GM13977 (cell line): ENCODE results near the gene SYT7.

Experiments
- DNase-seq: peaks from one replicate; pipeline ENCODE4 v3.0.0; 2012; ENCODE audit warnings: low spot score
- CTCF ChIP-seq: IDR thresholded peaks from 2 replicates; pipeline ENCODE4 v1.5.1; 2012; ENCODE audit warnings: mild to moderate bottlenecking, control low read depth; ENCODE audit not compliant: insufficient read depth; ENCODE audit errors: extremely low read depth, missing control alignments
- in situ Hi-C: fragments of 300-500 bp; cut with MboI; formaldehyde crosslinking; loops from one replicate; pipeline ENCODE4 v1.12.0; 2022; ENCODE audit warnings: low sequenced_read_pairs, low pct_unique_long_range_greater_than_20kb, mixed read lengths, inconsistent platforms; ENCODE audit not compliant: unreplicated experiment

The SYT7 gene

GRCh38 chr11:61569018-61569417 lies 11.9 kb downstream of the SYT7 start:
- in situ Hi-C loops: no loop called here
- DNase-seq: no peak
- no peak for TF ChIP-seq CTCF

- peak; percentile 89 for DNase-seq
- in situ Hi-C loops: no loop called here
- peak; percentile 31 for TF ChIP-seq CTCF
Observed at GRCh38 chr11:61567286-61568061, 13.4 kb downstream of the SYT7 start.

- no peak for DNase-seq
- in situ Hi-C loops: no loop called here
Observed at GRCh38 chr11:61564936-61565696, 15.8 kb downstream of the SYT7 start.

GRCh38 chr11:61560751-61561150 lies 20.1 kb downstream of the SYT7 start:
- no peak for TF ChIP-seq CTCF
- in situ Hi-C loops: no loop called here
- DNase-seq: no peak

More at GRCh38 chr11:61564936-61565696, 15.8 kb downstream of the SYT7 start:
- no peak for TF ChIP-seq CTCF

- TF ChIP-seq CTCF: no peak
- DNase-seq: no peak
- in situ Hi-C loops: no loop called here
Observed at GRCh38 chr11:61556621-61557020, 24.3 kb downstream of the SYT7 start.

- no peak for TF ChIP-seq CTCF
- in situ Hi-C loops: no loop called here
- no peak for DNase-seq
Observed at GRCh38 chr11:61555978-61556377, 24.9 kb downstream of the SYT7 start.
